GM19351 (cell line): ENCODE data around the gene LTB4R.

Experiments
- ATAC-seq: cut with Tn5 transposase; IDR thresholded peaks from one replicate; pipeline ENCODE4 v1.9.1; 2021; ENCODE audit warnings: mild to moderate bottlenecking, moderate library complexity; ENCODE audit not compliant: unreplicated experiment

LTB4R gene, protein sequence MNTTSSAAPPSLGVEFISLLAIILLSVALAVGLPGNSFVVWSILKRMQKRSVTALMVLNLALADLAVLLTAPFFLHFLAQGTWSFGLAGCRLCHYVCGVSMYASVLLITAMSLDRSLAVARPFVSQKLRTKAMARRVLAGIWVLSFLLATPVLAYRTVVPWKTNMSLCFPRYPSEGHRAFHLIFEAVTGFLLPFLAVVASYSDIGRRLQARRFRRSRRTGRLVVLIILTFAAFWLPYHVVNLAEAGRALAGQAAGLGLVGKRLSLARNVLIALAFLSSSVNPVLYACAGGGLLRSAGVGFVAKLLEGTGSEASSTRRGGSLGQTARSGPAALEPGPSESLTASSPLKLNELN

DNA sequence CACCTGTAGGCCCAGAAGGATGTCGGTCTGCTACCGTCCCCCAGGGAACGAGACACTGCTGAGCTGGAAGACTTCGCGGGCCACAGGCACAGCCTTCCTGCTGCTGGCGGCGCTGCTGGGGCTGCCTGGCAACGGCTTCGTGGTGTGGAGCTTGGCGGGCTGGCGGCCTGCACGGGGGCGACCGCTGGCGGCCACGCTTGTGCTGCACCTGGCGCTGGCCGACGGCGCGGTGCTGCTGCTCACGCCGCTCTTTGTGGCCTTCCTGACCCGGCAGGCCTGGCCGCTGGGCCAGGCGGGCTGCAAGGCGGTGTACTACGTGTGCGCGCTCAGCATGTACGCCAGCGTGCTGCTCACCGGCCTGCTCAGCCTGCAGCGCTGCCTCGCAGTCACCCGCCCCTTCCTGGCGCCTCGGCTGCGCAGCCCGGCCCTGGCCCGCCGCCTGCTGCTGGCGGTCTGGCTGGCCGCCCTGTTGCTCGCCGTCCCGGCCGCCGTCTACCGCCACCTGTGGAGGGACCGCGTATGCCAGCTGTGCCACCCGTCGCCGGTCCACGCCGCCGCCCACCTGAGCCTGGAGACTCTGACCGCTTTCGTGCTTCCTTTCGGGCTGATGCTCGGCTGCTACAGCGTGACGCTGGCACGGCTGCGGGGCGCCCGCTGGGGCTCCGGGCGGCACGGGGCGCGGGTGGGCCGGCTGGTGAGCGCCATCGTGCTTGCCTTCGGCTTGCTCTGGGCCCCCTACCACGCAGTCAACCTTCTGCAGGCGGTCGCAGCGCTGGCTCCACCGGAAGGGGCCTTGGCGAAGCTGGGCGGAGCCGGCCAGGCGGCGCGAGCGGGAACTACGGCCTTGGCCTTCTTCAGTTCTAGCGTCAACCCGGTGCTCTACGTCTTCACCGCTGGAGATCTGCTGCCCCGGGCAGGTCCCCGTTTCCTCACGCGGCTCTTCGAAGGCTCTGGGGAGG, at the start of gene LTB4R:
Gene LTB4R (plus strand): TSS at position 857 of the 959 bp plus-strand sequence. CDS start 4,150 bp downstream, outside the sequence.
- ATAC-seq, result peak; percentile 70

DNA sequence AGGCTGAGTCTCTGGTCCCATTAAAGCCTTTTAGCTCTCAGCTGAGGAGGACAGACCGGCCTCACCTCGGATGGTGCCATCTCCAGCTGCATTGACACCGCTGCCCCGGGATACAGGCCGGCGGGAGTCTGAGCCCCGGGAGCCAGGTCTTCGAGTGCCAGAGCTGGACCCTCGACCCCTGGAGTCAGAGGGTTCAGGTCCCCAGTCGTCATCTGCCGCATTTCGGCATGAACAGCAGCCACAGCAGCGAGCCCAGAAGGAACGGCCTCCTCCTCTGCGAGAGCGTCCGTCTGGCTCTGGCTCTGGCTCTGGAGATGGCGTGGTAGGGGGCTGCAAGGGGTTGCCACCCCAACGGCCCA, 49.4 kb upstream of the LTB4R start:
- ATAC-seq, result no peak

DNA sequence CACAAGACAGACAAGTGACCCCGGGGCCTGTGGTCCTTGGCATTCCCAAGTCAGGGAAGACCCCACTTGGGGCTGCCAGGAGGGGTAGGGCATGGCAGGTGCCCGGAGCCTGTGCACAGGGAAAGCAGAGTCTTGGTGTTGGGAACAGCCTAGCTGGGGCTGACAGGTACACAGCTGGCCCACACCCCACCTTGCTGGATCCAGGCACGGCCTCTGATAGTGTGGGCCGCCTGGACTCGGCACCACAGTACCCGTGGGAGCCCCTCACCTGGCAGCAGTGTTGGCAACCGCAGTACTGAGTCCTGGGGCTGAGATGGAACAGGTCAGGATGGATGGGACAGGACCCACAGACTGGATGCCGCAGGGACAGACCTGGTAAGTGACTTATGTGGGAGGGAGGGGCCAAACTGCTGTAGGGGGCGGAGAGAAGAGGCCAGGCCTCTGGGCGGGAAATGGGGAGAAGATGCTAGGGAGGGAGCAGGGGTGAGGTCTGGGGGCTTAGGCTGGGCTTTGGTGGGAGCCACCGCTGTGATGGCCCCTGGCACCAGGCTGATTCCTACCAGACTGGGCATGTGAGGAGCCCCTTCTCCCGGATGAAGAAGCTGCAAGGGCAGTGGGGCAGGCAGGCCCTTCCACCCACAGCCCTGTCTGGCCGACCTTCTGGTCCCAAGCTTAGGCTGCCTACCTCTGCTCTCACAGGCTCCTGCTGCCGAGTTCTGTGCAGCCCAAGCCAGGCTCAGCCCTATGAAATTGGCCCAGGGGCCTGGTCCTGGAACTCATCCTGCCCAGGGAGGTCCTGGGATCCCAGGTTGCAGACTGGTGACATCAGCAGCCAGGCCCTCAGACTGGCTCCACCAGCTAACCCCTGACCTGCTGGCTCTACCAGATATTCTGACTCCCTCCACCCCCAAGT, 48.2 kb upstream of the LTB4R start, which contains the start of gene TGM1:
Gene TGM1 (minus strand): TSS at position 357 of the 913 bp plus-strand sequence. CDS start 825 bp downstream, outside the sequence.
- no peak for ATAC-seq

DNA sequence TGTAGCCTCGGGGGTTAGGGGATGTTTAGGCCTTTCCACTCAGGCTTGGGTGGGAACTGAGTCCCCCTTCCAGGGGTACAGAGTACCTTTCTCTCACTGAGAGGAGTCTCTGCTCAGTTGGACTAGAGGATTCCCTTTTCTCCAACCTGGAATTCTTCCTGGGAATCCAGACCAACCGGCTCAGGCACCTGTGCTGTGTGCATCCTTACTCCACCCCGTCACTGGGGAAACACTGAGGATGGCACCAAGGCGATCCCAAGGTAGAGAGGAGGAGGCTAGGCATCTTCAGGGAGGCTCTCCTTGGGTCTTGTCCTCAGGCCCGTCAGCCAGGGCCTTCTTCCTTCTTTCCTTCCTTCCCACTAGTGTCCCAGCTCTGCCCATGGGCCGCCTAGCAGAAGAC, 47.5 kb upstream of the LTB4R start:
- ATAC-seq, result no peak

DNA sequence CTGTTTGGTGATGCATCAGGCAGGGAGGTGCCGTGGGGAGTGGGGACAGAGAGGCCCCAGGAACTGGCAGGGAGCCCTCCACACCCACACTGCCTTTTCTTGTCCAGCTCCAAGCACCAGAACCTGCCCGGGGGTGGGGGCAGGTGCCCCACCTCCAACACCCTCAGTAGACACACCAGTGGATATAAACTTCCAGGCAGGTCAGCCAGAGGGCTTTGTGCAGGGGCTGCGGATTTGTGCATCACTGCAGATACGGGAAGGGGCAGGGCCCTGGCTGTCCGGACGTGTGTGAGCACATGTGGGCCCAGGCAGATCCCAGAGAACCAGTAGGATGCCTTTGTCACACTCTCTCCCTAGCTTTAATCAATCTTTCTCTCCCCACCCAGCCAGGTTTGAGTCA, 47.0 kb upstream of the LTB4R start:
- no peak for ATAC-seq

DNA sequence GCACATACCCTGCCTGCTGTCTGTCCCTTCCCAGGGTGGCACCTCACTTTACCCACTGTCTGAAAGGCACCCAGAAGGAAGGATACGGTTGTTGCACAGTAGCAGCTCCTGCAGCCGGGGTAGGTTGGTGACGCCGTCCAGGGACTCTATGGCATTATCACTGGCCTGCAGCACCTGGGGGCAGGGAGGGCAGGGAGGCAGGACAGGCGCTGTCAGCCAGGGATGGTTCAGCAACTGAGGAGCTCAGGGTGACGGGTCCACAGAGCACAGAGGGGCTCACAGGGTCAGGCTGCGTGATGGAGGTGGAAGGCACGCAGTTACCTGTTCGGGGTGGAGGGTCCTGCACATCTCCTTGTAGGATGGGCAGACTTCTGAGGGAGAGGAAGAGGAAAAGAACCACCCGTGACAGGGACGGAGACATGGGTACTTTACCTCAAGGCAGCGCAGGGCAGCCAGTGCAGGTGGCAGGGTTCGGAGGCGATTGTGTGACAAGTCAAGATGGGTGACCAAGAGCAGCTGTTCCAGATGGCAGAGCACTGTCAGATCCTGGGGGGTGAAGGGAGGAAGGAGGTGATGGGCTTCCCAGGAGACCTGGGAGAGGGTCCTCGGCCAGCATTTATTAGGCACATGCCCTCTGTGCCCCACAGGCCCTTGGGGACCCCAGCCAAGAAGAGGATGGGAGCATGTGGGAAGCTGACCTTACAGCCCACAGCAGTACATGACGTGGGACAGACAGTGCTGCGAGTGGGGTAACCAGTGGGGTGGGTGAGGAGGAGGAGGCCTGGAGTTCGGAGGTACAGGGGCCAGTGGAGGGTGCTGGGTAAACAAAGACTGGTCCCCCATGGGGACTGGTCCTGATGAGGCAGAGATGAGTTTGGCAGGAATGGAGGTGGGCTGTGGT, 44.7 kb upstream of the LTB4R start:
- no peak for ATAC-seq

DNA sequence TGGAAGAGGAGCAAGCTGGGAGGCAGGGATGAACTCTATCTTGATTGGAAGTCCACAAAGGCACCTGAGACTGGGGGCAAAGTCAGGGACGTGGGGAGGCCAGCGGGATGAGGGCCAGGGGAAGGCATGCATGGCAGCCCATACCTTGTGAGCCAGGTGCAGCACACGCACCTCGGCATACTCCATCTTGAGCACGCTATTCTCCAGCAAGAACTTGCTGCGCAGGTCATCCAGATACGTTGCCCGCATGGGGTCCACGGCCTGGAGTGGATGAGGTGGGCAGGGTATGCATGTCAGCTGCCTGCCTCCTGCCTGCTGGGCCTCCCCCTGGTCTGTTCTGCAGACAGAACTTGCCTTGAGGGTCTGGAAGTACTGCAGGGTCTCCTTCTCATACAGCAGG, 43.8 kb upstream of the LTB4R start:
- ATAC-seq, result no peak

DNA sequence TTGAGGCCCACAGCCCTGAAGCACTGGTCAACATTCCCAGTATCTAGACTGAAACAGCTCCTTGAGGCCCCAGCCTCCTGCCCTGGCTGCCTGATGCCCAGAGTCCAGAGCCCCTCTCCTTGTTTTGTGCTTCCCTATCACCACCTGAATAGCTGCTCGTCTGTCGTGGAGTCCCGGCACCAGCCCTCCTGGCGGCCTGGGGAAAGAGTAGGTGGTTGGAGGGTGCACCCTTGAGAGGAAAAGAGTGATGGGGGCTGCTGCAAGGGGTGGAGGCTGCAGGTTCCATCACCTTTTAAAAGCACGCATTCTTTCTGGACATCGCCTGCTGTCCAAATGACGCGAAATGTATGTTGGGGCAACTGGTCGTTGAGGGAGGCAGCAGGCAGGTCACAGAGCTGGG, 43.1 kb upstream of the LTB4R start:
- ATAC-seq, result no peak

DNA sequence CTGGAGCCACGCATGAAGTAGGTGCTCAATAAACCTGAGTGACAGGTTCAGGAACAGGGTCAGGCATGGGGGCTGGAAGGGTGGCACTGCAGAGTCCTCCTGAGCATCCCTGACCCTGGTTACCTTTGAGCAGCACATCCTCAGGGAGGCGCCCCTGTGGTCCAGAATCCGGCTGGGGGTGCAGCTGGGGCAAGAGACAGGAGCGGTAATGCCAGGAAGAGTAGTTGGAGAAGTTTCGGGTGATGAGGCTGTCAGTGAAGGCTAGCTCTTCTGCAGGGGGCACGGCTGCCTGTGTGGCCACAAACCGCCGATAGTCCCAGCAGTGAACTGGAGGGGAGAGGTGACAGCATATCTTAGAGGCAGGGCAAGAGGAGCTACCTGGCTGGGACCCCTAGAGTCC, 41.9 kb upstream of the LTB4R start:
- no peak for ATAC-seq

DNA sequence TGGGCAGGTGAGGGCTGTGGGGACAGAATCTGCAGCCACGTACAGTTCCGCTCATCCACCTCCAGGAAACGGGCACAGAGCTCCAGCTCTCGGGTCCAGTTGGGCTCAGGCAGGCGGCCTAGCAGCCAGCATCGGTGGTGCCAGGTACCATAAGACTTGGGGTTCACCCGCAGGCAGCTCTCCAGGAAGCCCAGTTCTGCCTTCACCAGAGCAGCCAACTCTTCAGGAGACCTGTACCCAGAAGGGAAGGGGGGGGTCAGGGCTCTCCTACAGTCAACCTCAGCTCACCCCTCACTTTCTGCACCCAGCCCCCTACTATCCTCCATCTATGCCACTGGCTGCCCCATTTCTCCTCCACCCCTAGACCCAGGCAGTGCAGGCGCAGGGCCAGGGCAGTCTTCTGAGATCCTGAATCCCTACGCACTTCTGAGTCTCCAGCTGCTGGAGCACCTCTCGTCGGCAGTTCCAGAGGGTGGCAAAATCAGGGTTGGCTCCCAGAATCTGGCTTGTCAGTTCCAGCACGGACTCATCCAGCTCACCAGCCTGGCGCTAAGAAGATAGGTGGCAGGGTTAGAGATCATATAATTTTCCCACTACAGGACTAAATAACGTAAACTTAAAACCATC, 41.3 kb upstream of the LTB4R start:
- no peak for ATAC-seq

DNA sequence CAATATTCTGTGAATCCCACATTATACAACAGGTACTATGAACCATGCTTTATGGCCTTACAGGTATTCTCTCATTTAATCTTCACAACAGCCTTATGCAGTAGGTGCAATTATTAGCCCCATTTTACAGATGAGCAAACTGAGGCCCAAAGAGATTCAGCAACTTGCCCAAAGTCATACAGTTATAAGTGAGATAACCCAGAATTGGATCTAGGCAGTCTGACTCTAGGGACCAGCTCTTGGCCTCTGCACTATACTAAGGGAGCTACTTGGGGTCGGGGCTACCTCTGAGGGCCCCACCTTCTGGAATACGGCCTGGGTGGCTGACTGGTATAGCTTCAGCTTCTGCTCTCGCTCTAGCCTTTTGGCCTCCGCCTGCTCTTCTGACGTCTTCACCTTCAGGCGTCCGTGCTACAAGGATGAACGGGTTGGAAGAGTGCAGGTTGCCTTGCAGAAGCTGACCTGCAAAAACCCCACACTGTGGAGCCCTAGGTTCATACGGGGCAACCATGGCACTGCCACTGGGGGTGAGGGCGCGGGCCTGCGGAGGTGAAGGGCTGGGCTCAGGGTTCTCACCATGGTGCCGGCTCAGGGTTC, 40.7 kb upstream of the LTB4R start:
- ATAC-seq, result no peak

DNA sequence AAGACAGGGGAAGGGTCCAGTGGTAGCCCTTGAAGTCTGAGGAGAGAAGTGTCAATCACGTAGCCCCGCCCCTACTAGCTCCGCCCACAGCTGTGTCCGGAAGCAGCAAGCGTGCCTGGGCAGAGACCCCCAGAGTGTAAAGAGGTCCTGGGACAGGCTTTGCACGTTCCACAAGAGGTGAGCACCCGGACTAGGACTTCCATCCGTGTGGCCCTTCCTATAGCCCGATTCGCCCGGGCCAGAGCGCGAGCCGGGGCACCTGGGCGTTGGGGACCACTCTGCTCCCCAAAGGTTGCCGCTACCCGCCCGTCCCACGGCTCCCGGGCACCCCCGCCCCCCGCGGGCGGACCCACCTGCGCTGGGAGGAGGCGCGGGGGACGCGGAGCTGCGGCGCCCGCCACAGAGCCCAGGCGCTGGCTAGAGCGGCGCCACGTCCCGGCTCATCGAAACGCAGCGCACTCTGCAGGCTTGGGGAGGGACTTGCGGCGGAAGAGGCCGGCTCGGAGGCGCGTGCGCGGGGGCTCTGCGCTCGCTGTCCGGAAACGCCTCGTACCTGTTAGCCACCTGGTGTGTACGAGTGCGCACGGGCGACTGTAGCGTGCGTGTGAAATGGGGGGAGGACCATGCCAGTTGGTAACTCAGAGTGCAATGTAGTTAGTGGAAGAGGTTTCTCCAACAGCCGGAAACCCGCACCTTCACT, 40.0 kb upstream of the LTB4R start, which contains the start of gene RABGGTA:
Gene RABGGTA (minus strand): TSS at position 464 of the 700 bp plus-strand sequence. CDS start 482 bp downstream, outside the sequence.
- peak; percentile 78 for ATAC-seq

DNA sequence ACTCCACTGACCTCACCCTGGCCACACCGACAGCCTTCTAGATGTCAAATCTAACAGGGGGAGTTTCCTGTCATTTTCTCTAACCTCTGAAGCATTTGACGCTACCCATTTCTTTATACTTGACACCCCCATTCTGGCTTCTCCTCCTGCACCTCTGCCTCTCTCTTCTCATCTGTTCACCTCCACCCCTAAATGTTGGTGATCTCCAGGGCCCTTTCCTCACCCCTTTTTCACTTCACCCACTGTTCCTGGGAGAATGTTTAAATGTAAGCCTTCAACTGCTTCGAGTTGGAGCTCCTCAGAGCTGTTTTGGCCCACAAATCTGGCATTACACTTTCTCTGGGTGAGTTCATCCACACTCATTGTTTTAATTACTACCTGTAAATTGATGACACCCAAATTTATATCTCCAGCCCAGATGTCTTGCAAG, 39.5 kb upstream of the LTB4R start:
- ATAC-seq, result no peak

DNA sequence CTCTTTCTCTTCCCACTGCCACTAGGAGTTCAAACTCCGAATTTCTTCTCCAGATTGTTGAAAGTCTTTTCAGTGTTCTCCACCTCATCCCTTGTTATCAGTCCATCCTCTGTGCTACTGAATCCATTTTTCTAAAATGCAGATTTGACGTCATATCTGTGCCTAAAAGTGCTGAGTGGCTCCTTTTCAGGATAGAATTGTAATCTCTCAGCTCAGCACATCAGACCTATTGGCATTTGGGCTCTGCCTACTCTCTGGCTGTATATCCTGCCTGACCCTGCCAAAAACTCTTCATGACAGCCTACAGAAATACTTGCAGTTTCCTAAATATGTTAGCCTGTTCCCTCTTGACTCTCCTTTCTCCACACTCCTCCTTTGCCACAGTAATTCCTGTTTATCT, 38.8 kb upstream of the LTB4R start:
- ATAC-seq, result no peak

DNA sequence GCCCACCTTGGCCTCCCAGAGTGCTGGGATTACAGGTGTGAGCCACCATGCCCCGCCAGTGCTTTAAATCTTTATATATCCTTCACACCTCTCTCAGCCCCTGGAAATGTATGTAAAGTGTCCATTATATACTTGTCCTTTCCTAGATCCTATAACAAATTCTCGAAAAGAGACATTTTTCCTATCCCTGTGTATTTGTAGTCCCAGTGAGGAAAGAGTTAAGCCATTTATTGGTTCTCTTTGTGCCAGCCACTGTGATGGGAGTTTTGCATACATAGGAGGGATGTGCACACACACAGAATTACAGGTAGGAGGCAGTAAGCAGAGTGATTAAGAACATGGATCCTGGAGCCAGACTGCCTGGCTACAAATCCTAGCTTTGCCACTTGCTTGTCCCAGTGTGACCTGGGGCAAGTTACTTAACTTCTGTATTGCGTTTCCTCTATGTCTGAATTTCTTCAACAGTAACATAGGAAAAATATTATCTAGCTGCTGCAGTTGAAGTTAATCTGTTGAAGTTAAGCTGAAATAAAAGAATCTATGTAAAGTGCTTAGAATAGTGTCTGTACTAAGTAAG, 37.8 kb upstream of the LTB4R start:
- no peak for ATAC-seq

DNA sequence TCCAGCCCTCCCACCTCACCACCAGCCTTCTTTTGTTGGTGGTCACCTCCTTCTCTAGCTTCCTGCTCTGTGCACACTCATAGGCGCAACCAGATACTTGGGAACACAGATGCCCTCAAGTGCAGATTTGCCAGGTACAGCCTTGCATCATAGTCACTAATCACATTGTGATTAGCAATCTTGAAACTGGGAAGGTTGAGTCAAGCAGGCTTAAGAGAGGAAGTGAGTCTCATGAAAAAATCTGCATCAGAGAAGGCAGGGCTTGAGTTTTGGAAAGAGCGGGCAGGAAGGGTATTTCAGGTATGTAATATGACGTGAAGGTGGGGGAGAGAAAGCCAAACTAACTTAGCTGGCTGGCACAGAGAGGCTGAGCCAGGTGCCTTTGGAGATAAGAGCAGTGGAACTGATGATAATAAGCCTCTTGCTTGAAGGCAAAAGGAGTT, 37.2 kb upstream of the LTB4R start:
- ATAC-seq, result peak; percentile 40

DNA sequence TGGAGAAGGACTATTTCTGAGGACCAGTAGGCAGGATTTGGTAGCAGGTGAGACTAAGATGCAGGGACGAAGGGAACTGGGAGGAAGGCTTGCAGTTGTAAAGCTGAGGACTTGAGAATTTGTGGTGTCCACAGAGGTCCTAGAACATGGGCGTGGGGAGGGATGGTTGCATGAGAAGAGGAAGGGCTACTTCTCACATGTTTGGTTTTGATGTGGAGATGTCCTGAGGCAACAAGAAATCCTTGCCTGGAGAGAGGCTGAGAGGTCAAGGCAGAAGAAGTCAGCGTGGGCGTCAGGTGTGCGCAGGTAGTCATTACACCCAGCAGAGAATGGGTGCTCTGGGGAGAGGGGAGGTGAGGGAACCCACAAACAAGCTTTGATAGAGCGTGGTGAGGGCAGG, 34.2 kb upstream of the LTB4R start:
- ATAC-seq, result no peak
